OCI-LY7 (cell line): Measurements from ENCODE around the gene IL17D.

ENCODE experiments used
- EZH2phosphoT487 ChIP-seq: fragments of 200-600 bp; sonication (generic); IDR thresholded peaks from 2 replicates; pipeline ENCODE4 v1.6.1; 2018; ENCODE audit warnings: low read depth, borderline replicate concordance, mild to moderate bottlenecking, mixed run types, antibody characterized with exemption, low read length, moderate library complexity, mixed read lengths
- TF ChIP-seq, protein P1 (sequence below): fragments of 200-600 bp; sonication (generic); conservative IDR thresholded peaks from 2 replicates; pipeline ENCODE4 v1.5.1; 2014; ENCODE audit warnings: mild to moderate bottlenecking, antibody characterized with exemption, low read length, moderate library complexity, mixed read lengths

DNA sequence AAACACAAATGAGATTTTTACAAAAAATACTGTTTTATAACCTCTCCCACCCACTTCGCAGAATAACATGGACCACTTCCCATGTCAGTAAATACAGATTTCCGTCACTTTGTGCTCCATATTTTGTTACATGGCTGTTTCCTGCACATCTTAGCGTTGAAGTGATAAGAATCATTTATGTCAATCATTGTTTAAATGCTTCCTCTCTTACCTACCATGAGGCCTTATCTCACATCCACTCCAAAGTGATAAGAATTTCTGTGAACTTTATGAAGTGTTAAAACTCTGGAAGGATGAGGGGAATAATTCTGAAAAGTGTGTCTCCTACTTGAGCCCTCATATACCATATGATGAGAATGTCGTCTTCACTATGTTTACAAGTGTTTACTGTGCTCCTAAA lies 36.6 kb upstream of the IL17D start:
- TF ChIP-seq, protein P1, sequence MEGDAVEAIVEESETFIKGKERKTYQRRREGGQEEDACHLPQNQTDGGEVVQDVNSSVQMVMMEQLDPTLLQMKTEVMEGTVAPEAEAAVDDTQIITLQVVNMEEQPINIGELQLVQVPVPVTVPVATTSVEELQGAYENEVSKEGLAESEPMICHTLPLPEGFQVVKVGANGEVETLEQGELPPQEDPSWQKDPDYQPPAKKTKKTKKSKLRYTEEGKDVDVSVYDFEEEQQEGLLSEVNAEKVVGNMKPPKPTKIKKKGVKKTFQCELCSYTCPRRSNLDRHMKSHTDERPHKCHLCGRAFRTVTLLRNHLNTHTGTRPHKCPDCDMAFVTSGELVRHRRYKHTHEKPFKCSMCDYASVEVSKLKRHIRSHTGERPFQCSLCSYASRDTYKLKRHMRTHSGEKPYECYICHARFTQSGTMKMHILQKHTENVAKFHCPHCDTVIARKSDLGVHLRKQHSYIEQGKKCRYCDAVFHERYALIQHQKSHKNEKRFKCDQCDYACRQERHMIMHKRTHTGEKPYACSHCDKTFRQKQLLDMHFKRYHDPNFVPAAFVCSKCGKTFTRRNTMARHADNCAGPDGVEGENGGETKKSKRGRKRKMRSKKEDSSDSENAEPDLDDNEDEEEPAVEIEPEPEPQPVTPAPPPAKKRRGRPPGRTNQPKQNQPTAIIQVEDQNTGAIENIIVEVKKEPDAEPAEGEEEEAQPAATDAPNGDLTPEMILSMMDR = no peak
- no peak for TF ChIP-seq EZH2phosphoT487
